K562 (cell line): ENCODE measurements around the gene HOXB5.

Experiments
- HNRNPUL1 ChIP-seq: fragments of 200-400 bp; formaldehyde crosslinking; IDR thresholded peaks from 2 replicates; pipeline ENCODE4 v1.6.1; 2017; ENCODE audit warnings: low read length
- MYNN ChIP-seq, 2 experiments: sonication (generic); formaldehyde crosslinking in 1 of 2; IDR thresholded peaks; 2 replicates each; pipeline versions ENCODE4 v1.5.0 to v1.6.1; 2016 to 2020; ENCODE audit warnings: antibody characterized with exemption in 1 of 2, missing genetic modification reagents in 1 of 2
- SMARCC2 ChIP-seq: fragments of 450-650 bp; IDR thresholded peaks from 2 replicates; pipeline ENCODE4 v1.6.1; 2017; ENCODE audit warnings: antibody characterized with exemption, moderate library complexity, mild to moderate bottlenecking, low read depth
- SPI1 ChIP-seq: IDR thresholded peaks from 2 replicates; pipeline ENCODE4 v1.6.1; 2011; ENCODE audit warnings: low read depth, low read length, control low read depth, borderline replicate concordance
- TARDBP ChIP-seq: fragments of 450-650 bp; IDR thresholded peaks from 2 replicates; pipeline ENCODE4 v1.6.1; 2016

DNA sequence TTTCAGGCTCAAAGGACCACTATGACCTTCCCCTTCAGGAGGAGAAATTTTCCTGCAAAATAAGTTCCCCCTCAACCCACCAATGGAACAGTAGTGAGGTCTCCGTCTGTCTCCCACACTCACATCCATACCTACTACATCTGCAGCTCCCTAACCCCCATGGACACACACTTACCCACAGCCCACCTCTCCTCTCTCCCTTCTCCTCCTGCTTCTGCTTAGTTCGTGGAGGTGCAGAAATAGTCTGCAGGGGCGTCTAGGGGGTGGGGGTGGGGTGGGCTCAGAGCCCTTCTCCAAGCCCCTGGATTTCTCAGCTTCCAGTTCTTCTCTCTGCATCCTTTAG, 24.4 kb downstream of the HOXB5 start:
- TF ChIP-seq HNRNPUL1 (no peak), TARDBP (no peak), MYNN (IDR thresholded peaks at IDR 0.05) (no peak), MYNN (CRISPR knock-in tag; IDR thresholded peaks at IDR 0.05) (no peak), SMARCC2 (no peak), SPI1 (no peak)
